Activated CD4-positive, alpha-beta T cell treated with anti-CD3 and anti-CD28 coated beads, Interleukin-2, amount 10 ng/mL, durations not matched to agents 7 days and 5 days (primary cell): Measurements from ENCODE around the gene TANGO6. TPM values are rescaled to one million over a fixed set of nuclear protein-coding genes. Genes with fewer than 3 reads are reported as not detected.

ENCODE experiments used
- CTCF ChIA-PET: fragments of 350-600 bp; sonication (Branson Sonifier 250); formaldehyde crosslinking; loops from one replicate; lab custom pipeline; 2021; ENCODE audit warnings: antibody characterized with exemption; lab: Charles Lee
- POLR2A ChIA-PET: fragments of 350-600 bp; sonication (Branson Sonifier 250); formaldehyde crosslinking; loops from one replicate; lab custom pipeline; 2021; ENCODE audit warnings: antibody characterized with exemption; lab: Charles Lee
- DNase-seq: peaks from one replicate; pipeline ENCODE4 v3.0.0-alpha.2; 2020
- H3K27ac Mint-ChIP-seq: one replicate; pipeline ENCODE4 v1.8.0; 2021; ENCODE audit warnings: mild to moderate bottlenecking, moderate library complexity, mixed read lengths
- H3K27me3 Mint-ChIP-seq: one replicate; pipeline ENCODE4 v1.8.0; 2021; ENCODE audit warnings: mixed read lengths
- H3K36me3 Mint-ChIP-seq: one replicate; pipeline ENCODE4 v1.8.0; 2021; ENCODE audit warnings: low read depth, mixed read lengths
- H3K4me1 Mint-ChIP-seq: one replicate; pipeline ENCODE4 v1.8.0; 2021; ENCODE audit warnings: mixed read lengths
- H3K4me3 Mint-ChIP-seq: one replicate; pipeline ENCODE4 v1.8.0; 2021; ENCODE audit warnings: mild to moderate bottlenecking, moderate library complexity, mixed read lengths
- H3K9me3 Mint-ChIP-seq: one replicate; pipeline ENCODE4 v1.8.0; 2021; ENCODE audit warnings: mixed read lengths
- total RNA-seq, 2 experiments: library from RNA; stranded (reverse); gene quantifications; one replicate each; pipeline ENCODE4 v1.2.3, GENCODE V29; 2021

Gene TANGO6
- total RNA-seq, 2 experiments from 2014 or later, result 24.3 to 27.4 TPM

GRCh38 chr16:68900009-68900408 is 56.7 kb downstream of the TANGO6 start:
- Mint-ChIP-seq H3K36me3 (no peaks in the 10 kb centered on the region), H3K4me3 (no peak overlapping the region), H3K27ac (no peak overlapping the region), H3K9me3 (no peaks in the 10 kb centered on the region), H3K4me1 (no peaks in the 10 kb centered on the region), H3K27me3 (no peaks in the 10 kb centered on the region)
- POLR2A ChIA-PET, result no interaction called here
- no peak for DNase-seq
- CTCF ChIA-PET, result no interaction called here

DNA sequence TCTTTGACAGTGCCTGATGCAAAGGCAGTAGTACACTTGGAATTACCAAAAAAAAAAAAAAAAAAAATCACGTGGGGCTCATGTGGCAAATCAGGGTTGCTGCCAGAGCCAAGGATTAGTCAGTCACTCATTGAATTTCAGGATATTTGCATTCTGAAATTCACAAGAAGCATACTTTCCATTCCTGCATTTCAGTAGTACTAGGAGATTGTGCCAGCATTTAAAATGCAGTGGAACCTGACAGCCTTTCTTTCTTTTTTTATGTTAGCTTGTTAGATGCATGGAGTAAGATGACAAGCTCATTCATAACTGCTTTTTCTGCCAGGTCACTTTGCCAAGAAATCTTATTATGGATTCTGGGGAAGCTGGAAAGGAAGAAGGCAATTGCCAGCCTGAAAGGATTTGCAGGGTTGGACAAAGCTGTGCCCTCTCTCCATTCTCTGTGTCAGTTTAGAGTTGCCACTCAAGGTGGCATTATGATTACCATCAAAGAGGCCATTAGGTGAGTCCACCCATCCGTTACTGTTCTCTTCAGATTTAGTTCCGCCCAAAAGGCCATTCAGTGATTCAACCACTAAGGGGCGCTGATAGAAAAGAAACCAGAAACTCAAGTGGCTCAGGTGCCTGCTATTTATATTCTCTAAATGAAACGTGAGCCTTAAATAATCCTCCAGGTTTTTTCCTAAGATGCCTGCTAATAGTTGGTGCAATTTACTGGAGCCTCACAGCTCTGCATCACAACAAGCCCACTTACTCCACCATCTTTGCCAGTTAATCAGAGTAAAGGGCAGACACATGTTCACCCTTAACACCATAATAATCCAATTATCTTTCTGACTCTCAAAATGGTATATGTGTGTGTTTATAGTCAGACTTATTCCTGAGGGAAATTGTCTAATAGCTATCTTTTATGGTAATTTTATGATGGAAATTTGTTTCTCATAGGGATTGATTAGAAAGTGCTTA is 59.0 kb downstream of the TANGO6 start:
- Mint-ChIP-seq H3K9me3 (no peaks in the 10 kb centered on the region), H3K27me3 (no peaks in the 10 kb centered on the region), H3K4me3 (no peak overlapping the region), H3K27ac (no peak overlapping the region), H3K36me3 (peaks cover 2% of the 10 kb centered on the region), H3K4me1 (no peaks in the 10 kb centered on the region)
- DNase-seq, result peak; percentile 39
- ChIA-PET POLR2A (no interaction called here), CTCF (interaction anchor here (0.6 to 1.8 kb wide), 5 partner anchors 10 to 384 kb away, joined by 3 to 6 read pairs (median 5); no protein-coding TSS in a partner anchor)

DNA sequence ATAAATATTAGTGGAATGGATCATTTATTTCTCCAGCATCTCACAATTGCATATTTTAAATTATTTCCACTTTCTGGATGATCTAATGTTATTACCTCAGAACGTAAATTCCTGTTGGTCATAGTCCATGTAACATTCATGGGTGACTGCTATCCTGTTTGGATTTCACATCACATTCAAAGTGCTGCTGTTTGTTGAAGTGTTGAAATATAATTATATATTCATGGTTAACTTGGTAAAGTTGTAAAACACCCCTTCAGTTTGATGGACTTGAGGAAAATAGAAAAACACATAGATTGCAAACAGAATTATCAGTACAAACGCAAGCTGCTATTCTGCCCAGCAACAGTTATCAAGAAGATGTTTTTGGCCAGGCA is 59.6 kb downstream of the TANGO6 start:
- H3K27ac Mint-ChIP-seq, result no peak overlapping the region
- H3K4me3 Mint-ChIP-seq, result no peak overlapping the region
- no peaks in the 10 kb centered on the region for H3K9me3 Mint-ChIP-seq
- ChIA-PET POLR2A (no interaction called here), CTCF (interaction anchor here (0.6 to 1.8 kb wide), 3 partner anchors 11 to 20 kb away, joined by 3 to 6 read pairs (median 6); no protein-coding TSS in a partner anchor)
- no peaks in the 10 kb centered on the region for H3K4me1 Mint-ChIP-seq
- peaks cover 2% of the 10 kb centered on the region for H3K36me3 Mint-ChIP-seq
- H3K27me3 Mint-ChIP-seq, result no peaks in the 10 kb centered on the region
- DNase-seq, result no peak

DNA sequence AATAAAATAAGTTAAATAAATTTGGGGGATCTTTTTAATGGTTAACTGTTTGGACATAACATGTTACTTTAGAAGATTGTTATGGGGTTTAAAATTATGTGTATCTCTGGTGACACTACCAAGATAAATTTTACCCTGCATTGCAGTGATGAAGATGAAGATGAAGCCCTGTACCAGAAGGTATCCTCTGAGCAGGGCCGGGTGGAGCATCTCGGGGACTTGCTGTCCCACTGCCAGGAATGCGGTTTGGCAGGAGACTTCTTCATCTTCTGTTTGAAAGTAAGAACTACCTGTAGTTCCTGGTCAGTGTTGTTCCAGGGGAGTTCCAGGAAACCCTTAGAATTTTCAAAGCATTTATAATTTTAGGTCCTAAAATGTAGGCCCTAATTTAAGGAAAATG is 64.0 kb downstream of the TANGO6 start:
- no peak for DNase-seq
- Mint-ChIP-seq H3K36me3 (peaks cover 5% of the 10 kb centered on the region), H3K4me3 (no peak overlapping the region), H3K27me3 (no peaks in the 10 kb centered on the region), H3K4me1 (no peaks in the 10 kb centered on the region), H3K9me3 (no peaks in the 10 kb centered on the region), H3K27ac (no peak overlapping the region)
- POLR2A ChIA-PET, result no interaction called here
- CTCF ChIA-PET, result no interaction called here

GRCh38 chr16:68907781-68908181 is 64.5 kb downstream of the TANGO6 start:
- ChIA-PET POLR2A (no interaction called here), CTCF (no interaction called here)
- Mint-ChIP-seq H3K4me1 (no peaks in the 10 kb centered on the region), H3K27ac (no peak overlapping the region), H3K27me3 (no peaks in the 10 kb centered on the region), H3K36me3 (peaks cover 5% of the 10 kb centered on the region), H3K9me3 (no peaks in the 10 kb centered on the region), H3K4me3 (no peak overlapping the region)
- DNase-seq, result no peak

- H3K4me3 Mint-ChIP-seq, result no peak overlapping the region
- no peak for DNase-seq
- no peaks in the 10 kb centered on the region for H3K27me3 Mint-ChIP-seq
- H3K9me3 Mint-ChIP-seq, result no peaks in the 10 kb centered on the region
- POLR2A ChIA-PET, result no interaction called here
- no peak overlapping the region for H3K27ac Mint-ChIP-seq
- H3K4me1 Mint-ChIP-seq, result no peaks in the 10 kb centered on the region
- peaks cover 5% of the 10 kb centered on the region for H3K36me3 Mint-ChIP-seq
- CTCF ChIA-PET, result interaction anchor here (0.6 to 0.7 kb wide), 2 partner anchors 10 to 215 kb away, joined by 4 to 5 read pairs; no protein-coding TSS in a partner anchor
These were observed 65.9 kb downstream of the TANGO6 start for GRCh38 chr16:68909099-68909733.

GRCh38 chr16:68910051-68910450 is 66.7 kb downstream of the TANGO6 start:
- Mint-ChIP-seq H3K27me3 (no peaks in the 10 kb centered on the region), H3K4me3 (no peak overlapping the region), H3K36me3 (peaks cover 5% of the 10 kb centered on the region), H3K4me1 (no peaks in the 10 kb centered on the region), H3K9me3 (no peaks in the 10 kb centered on the region), H3K27ac (no peak overlapping the region)
- no peak for DNase-seq
- POLR2A ChIA-PET, result no interaction called here
- CTCF ChIA-PET, result interaction anchor here (0.6 to 0.7 kb wide), 3 partner anchors 9 to 214 kb away, joined by 3 to 5 read pairs (median 4); no protein-coding TSS in a partner anchor

GRCh38 chr16:68915589-68915988 is 72.3 kb downstream of the TANGO6 start:
- Mint-ChIP-seq H3K27ac (no peak overlapping the region), H3K4me3 (no peak overlapping the region), H3K27me3 (no peaks in the 10 kb centered on the region), H3K9me3 (no peaks in the 10 kb centered on the region), H3K4me1 (no peaks in the 10 kb centered on the region), H3K36me3 (peaks cover 12% of the 10 kb centered on the region)
- CTCF ChIA-PET, result interaction anchor here (1.2 kb wide), 1 partner anchor 18 kb away, joined by 4 read pairs; no protein-coding TSS in a partner anchor
- DNase-seq, result no peak
- POLR2A ChIA-PET, result no interaction called here

- H3K36me3 Mint-ChIP-seq, result peaks cover 20% of the 10 kb centered on the region
- no peaks in the 10 kb centered on the region for H3K4me1 Mint-ChIP-seq
- ChIA-PET POLR2A (no interaction called here), CTCF (interaction anchor here (1.1 kb wide), 1 partner anchor 15 kb away, joined by 6 read pairs; no protein-coding TSS in a partner anchor)
- DNase-seq, result no peak
- no peaks in the 10 kb centered on the region for H3K27me3 Mint-ChIP-seq
- H3K4me3 Mint-ChIP-seq, result no peak overlapping the region
- H3K27ac Mint-ChIP-seq, result no peak overlapping the region
- H3K9me3 Mint-ChIP-seq, result no peaks in the 10 kb centered on the region
These were observed 74.2 kb downstream of the TANGO6 start for GRCh38 chr16:68917541-68917940.

DNA sequence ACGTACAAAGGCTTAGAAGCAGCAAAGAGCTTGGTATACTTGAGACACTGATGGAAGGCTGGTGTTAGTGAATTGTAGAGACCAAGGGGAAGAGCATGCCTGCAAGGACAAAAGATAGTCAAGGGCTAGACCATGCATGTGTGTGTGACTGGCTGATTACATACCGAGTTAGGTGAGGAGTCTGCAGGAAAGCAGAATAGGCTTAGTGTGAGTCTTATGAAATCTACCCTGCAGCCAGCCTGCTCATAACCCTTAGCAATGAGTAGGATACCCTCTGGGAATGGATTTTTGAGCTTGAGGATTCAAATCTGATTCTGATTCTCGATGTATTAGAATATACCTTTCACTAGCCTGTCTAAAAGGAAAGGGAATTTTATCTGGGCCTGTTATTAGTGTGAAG is 77.0 kb downstream of the TANGO6 start:
- H3K27ac Mint-ChIP-seq, result no peak overlapping the region
- H3K27me3 Mint-ChIP-seq, result no peaks in the 10 kb centered on the region
- no peak overlapping the region for H3K4me3 Mint-ChIP-seq
- ChIA-PET CTCF (no interaction called here), POLR2A (no interaction called here)
- H3K4me1 Mint-ChIP-seq, result no peaks in the 10 kb centered on the region
- DNase-seq, result no peak
- peaks cover 24% of the 10 kb centered on the region for H3K36me3 Mint-ChIP-seq
- H3K9me3 Mint-ChIP-seq, result no peaks in the 10 kb centered on the region

- Mint-ChIP-seq H3K4me1 (no peaks in the 10 kb centered on the region), H3K27ac (no peak overlapping the region)
- CTCF ChIA-PET, result interaction anchor here (0.6 kb wide), 1 partner anchor 64 kb away, joined by 3 read pairs; no protein-coding TSS in a partner anchor
These were observed 78.3 kb downstream of the TANGO6 start for GRCh38 chr16:68921637-68922036.

DNA sequence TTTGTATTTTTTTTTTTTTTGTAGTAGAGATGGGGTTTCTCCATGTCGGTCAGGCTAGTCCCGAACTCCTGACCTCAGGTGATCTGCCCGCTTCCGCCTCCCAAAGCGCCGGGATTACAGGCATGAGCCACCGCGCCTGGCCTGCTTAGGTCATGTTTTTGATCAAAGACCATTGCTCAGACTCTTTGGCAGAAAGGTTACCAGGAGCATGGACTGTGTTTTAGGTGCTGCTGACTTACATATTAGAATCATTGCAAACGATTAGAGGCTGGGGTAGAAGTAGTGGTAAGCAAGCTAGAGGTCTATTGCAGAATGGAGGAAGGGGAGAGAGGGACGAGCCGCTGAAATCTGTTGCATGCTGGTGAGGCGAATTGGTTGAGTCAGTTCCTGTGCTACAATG is 79.8 kb downstream of the TANGO6 start:
- Mint-ChIP-seq H3K27ac (no peak overlapping the region), H3K9me3 (no peaks in the 10 kb centered on the region)

More at GRCh38 chr16:68921637-68922036, 78.3 kb downstream of the TANGO6 start:
- H3K27me3 Mint-ChIP-seq, result no peaks in the 10 kb centered on the region
- H3K36me3 Mint-ChIP-seq, result peaks cover 21% of the 10 kb centered on the region
- no peak overlapping the region for H3K4me3 Mint-ChIP-seq
- no peak for DNase-seq
- POLR2A ChIA-PET, result no interaction called here
- H3K9me3 Mint-ChIP-seq, result no peaks in the 10 kb centered on the region

DNA sequence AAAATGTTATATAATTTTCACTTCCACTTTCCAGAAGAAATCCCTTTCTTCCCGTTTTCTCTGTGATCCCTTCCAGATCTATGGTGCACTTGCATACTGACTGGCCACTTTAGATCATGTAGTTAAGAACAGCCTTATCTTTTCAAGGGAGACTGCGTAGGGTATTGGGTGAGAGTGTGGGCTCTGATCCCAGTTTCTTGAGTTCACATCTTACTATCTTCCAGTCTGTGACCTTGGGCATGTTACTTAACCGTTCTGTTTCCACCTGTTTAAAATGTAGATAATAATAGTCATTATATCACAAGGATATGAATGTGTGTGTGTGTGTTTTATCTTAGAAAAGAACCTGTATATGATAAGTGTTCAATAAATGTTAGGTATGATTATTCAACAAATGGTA is 83.7 kb downstream of the TANGO6 start:
- no peak for DNase-seq
- ChIA-PET POLR2A (no interaction called here), CTCF (interaction anchor here (1.1 kb wide), 1 partner anchor 407 kb away, joined by 3 read pairs; no protein-coding TSS in a partner anchor)
- Mint-ChIP-seq H3K9me3 (no peaks in the 10 kb centered on the region), H3K27me3 (no peaks in the 10 kb centered on the region), H3K4me1 (no peaks in the 10 kb centered on the region), H3K4me3 (no peak overlapping the region), H3K27ac (no peak overlapping the region), H3K36me3 (peaks cover 34% of the 10 kb centered on the region)

More for the DNA sequence above, 79.8 kb downstream of the TANGO6 start:
- peaks cover 29% of the 10 kb centered on the region for H3K36me3 Mint-ChIP-seq
- no peak for DNase-seq
- no peaks in the 10 kb centered on the region for H3K4me1 Mint-ChIP-seq
- no peak overlapping the region for H3K4me3 Mint-ChIP-seq
- H3K27me3 Mint-ChIP-seq, result no peaks in the 10 kb centered on the region
- POLR2A ChIA-PET, result no interaction called here
- CTCF ChIA-PET, result interaction anchor here (0.6 to 1.6 kb wide), 3 partner anchors 11 to 338 kb away, joined by 3 read pairs; no protein-coding TSS in a partner anchor
